Measurements from ENCODE around the gene SUCLA2. TPM values are rescaled to one million over a fixed set of nuclear protein-coding genes. Genes with fewer than 3 reads are reported as not detected.

The SUCLA2 gene
- total RNA-seq, 1 experiment from 2014 or later = 53.9 TPM

DNA sequence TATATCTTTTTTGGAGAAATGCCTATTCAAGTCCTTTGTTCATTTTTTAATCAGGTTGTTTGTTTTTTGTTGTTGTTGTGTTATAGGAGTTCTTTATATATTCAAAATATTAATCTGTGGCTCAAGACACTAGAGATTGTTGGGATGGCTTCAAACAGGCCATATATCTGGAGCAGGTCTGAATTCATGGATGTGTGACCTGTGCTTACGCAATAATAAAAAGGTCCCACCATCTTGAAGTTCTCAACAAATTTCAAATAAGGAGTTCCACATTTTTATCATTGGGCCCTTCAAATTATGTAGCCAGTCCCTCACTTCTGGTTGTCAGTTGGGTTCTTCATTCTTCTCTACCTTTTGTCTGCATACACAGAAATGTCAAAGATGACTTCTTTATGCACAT, 18.7 kb upstream of the SUCLA2 start:
- H3K14ac ChIP-seq (ENCODE audit: insufficient read depth, low read length) = no peak overlapping the region
- H3K9me3 ChIP-seq (ENCODE audit: control insufficient read depth, low read depth, low read length) = no peaks in the 10 kb centered on the region
- no peaks in the 10 kb centered on the region for H3K4me1 Mint-ChIP-seq
- H3K79me1 ChIP-seq (ENCODE audit: insufficient read depth, low read depth, low read length, poor library complexity, severe bottlenecking) = no peaks in the 10 kb centered on the region
- peaks cover 0 to 10% of the 10 kb centered on the region in 2 experiments; a peak in 4 of 5 replicates for H3K9me3 Mint-ChIP-seq
- no peak overlapping the region for H2AK5ac ChIP-seq (ENCODE audit: insufficient read length, low read length)
- H2BK12ac ChIP-seq (ENCODE audit: insufficient read length, low read depth, low read length) = no peak overlapping the region
- TF ChIP-seq, protein P1, sequence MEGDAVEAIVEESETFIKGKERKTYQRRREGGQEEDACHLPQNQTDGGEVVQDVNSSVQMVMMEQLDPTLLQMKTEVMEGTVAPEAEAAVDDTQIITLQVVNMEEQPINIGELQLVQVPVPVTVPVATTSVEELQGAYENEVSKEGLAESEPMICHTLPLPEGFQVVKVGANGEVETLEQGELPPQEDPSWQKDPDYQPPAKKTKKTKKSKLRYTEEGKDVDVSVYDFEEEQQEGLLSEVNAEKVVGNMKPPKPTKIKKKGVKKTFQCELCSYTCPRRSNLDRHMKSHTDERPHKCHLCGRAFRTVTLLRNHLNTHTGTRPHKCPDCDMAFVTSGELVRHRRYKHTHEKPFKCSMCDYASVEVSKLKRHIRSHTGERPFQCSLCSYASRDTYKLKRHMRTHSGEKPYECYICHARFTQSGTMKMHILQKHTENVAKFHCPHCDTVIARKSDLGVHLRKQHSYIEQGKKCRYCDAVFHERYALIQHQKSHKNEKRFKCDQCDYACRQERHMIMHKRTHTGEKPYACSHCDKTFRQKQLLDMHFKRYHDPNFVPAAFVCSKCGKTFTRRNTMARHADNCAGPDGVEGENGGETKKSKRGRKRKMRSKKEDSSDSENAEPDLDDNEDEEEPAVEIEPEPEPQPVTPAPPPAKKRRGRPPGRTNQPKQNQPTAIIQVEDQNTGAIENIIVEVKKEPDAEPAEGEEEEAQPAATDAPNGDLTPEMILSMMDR (conservative IDR thresholded peaks at IDR 0.05) = no peak
- H4K91ac ChIP-seq (ENCODE audit: insufficient read length, low read depth, low read length) = no peak overlapping the region
- H3K4me2 ChIP-seq (ENCODE audit: insufficient read depth, insufficient read length, low read length) = no peak overlapping the region
- no peaks in the 10 kb centered on the region for H4K20me1 ChIP-seq (ENCODE audit: control insufficient read depth, insufficient read depth, insufficient read length)
- no peak overlapping the region for H4K5ac ChIP-seq (ENCODE audit: insufficient read length, low read depth, low read length)
- no peaks in the 10 kb centered on the region for H3K23me2 ChIP-seq (ENCODE audit: insufficient read length, low read depth, low read length, poor library complexity, severe bottlenecking)
- no peak overlapping the region for H3K27ac ChIP-seq (ENCODE audit: insufficient read length, low read depth, low read length)
- no peak overlapping the region for H3K9ac ChIP-seq (ENCODE audit: extremely low read depth, insufficient read length, low read length)
- H3K27me3 ChIP-seq (ENCODE audit: insufficient read depth, low read length) = no peaks in the 10 kb centered on the region
- no peaks in the 10 kb centered on the region for H3K27me3 Mint-ChIP-seq (ENCODE audit: low read depth)
- no peak overlapping the region for H3K4me3 Mint-ChIP-seq
- H4K8ac ChIP-seq (replicated peaks; ENCODE audit: insufficient read length, low read depth, low read length) = no peak overlapping the region
- no peak overlapping the region for H3K4ac ChIP-seq (ENCODE audit: low read depth, low read length)
- H2AFZ ChIP-seq (ENCODE audit: low read length) = no peak overlapping the region
- WGBS (ENCODE audit: extremely low coverage, insufficient read length, low lambda C conversion rate) = no CpG with 5 or more reads among the region's 1 CpG
- H3K18ac ChIP-seq (ENCODE audit: insufficient read length, low read depth, low read length) = no peak overlapping the region
- no peak overlapping the region for H3K56ac ChIP-seq (ENCODE audit: insufficient read length, low read depth, low read length)
- H2BK5ac ChIP-seq (ENCODE audit: insufficient read length, low read length) = no peak overlapping the region
- no peaks in the 10 kb centered on the region for H3K79me2 ChIP-seq (ENCODE audit: insufficient read depth, low read length)
- no peak for DNase-seq
- H3K36me3 Mint-ChIP-seq (ENCODE audit: insufficient read depth in 1 of 3, low read depth in 3 of 3) = no peaks in the 10 kb centered on the region; a peak in 4 of 7 replicates
- no peak overlapping the region for H2BK120ac ChIP-seq (ENCODE audit: low read depth, low read length, poor library complexity, severe bottlenecking)
- no peak overlapping the region for H3K27ac Mint-ChIP-seq
- H2BK20ac ChIP-seq (ENCODE audit: low read depth, low read length, poor library complexity, severe bottlenecking) = no peak overlapping the region
- H3K4me1 ChIP-seq (ENCODE audit: insufficient read depth, low read length) = no peaks in the 10 kb centered on the region
- H3K23ac ChIP-seq (ENCODE audit: insufficient read length, low read depth, low read length) = no peak overlapping the region
- H2BK15ac ChIP-seq (ENCODE audit: low read depth, low read length) = no peak overlapping the region
- H3T11ph ChIP-seq (ENCODE audit: low read length) = no peak overlapping the region

Data from H9 (cell line).